Measurements from ENCODE around the gene ABAT.

ABAT gene

GRCh38 chr16:8639694-8640093, 34.7 kb upstream of the ABAT start:
- TF ChIP-seq CTCF (IDR thresholded peaks at IDR 0.05; ENCODE audit: low read depth, low read length), result no peak
- Histone ChIP-seq H3K27me3 (no peaks in the 10 kb centered on the region), H3K36me3 (peaks cover 83% of the 10 kb centered on the region), H3K9me3 (no peaks in the 10 kb centered on the region), H3K4me1 (no peaks in the 10 kb centered on the region), H3K4me3 (ENCODE audit: low read depth, low read length) (no peak overlapping the region)
- DNase-seq, result no peak

GRCh38 chr16:8641671-8642070, 32.7 kb upstream of the ABAT start:
- peaks cover 79% of the 10 kb centered on the region for H3K36me3 ChIP-seq
- DNase-seq, result no peak

GRCh38 chr16:8642146-8642545, 32.3 kb upstream of the ABAT start:
- H3K4me1 ChIP-seq, result no peaks in the 10 kb centered on the region
- DNase-seq, result no peak
- no peak for TF ChIP-seq CTCF (IDR thresholded peaks at IDR 0.05; ENCODE audit: low read depth, low read length)
- no peak overlapping the region for H3K4me3 ChIP-seq (ENCODE audit: low read depth, low read length)
- H3K27me3 ChIP-seq, result no peaks in the 10 kb centered on the region
- peaks cover 77% of the 10 kb centered on the region for H3K36me3 ChIP-seq
- H3K9me3 ChIP-seq, result no peaks in the 10 kb centered on the region

More at GRCh38 chr16:8641671-8642070, 32.7 kb upstream of the ABAT start:
- no peaks in the 10 kb centered on the region for H3K4me1 ChIP-seq
- no peaks in the 10 kb centered on the region for H3K9me3 ChIP-seq
- H3K4me3 ChIP-seq (ENCODE audit: low read depth, low read length), result no peak overlapping the region
- no peaks in the 10 kb centered on the region for H3K27me3 ChIP-seq
- TF ChIP-seq CTCF (IDR thresholded peaks at IDR 0.05; ENCODE audit: low read depth, low read length), result no peak

- Histone ChIP-seq H3K36me3 (peaks cover 67% of the 10 kb centered on the region), H3K4me1 (no peaks in the 10 kb centered on the region), H3K27me3 (no peaks in the 10 kb centered on the region), H3K9me3 (no peaks in the 10 kb centered on the region), H3K4me3 (ENCODE audit: low read depth, low read length) (no peak overlapping the region)
- no peak for DNase-seq
- TF ChIP-seq CTCF (IDR thresholded peaks at IDR 0.05; ENCODE audit: low read depth, low read length), result no peak
These were observed 29.9 kb upstream of the ABAT start for GRCh38 chr16:8644211-8645140.

- TF ChIP-seq CTCF (IDR thresholded peaks at IDR 0.05; ENCODE audit: low read depth, low read length), result no peak
- no peaks in the 10 kb centered on the region for H3K27me3 ChIP-seq
- H3K9me3 ChIP-seq, result no peaks in the 10 kb centered on the region
- no peak for DNase-seq
- H3K36me3 ChIP-seq, result peaks cover 60% of the 10 kb centered on the region
- no peak overlapping the region for H3K4me3 ChIP-seq (ENCODE audit: low read depth, low read length)
- H3K4me1 ChIP-seq, result no peaks in the 10 kb centered on the region
These were observed 29.3 kb upstream of the ABAT start for GRCh38 chr16:8645141-8645521.

GRCh38 chr16:8645831-8646230, 28.6 kb upstream of the ABAT start:
- no peak for DNase-seq
- Histone ChIP-seq H3K36me3 (peaks cover 59% of the 10 kb centered on the region), H3K4me1 (no peaks in the 10 kb centered on the region), H3K9me3 (no peaks in the 10 kb centered on the region), H3K4me3 (ENCODE audit: low read depth, low read length) (no peak overlapping the region), H3K27me3 (no peaks in the 10 kb centered on the region)
- TF ChIP-seq CTCF (IDR thresholded peaks at IDR 0.05; ENCODE audit: low read depth, low read length), result no peak
